ENCODE data around the gene CAMSAP2.

The CAMSAP2 gene

DNA sequence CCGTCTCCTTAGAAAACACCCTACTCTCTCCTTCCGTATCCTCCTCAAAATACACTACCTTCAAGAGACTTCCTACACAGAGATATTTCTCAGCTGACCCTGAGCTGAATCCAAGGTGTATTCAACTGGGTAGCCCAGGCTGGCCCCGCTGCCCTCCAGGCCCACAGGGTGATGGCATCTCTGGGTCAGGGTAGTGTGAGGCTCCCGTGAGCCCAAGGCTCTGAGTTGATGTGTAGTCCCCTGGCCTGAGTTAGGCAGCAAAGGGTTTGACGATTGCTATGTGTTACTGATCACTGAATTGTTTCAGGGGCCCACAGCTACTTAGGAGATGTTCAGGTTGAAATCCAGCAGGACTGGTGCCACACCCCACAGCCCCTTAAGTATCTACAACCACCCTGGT lies 162.7 kb downstream of the CAMSAP2 start:
- TF ChIP-seq, protein P1, sequence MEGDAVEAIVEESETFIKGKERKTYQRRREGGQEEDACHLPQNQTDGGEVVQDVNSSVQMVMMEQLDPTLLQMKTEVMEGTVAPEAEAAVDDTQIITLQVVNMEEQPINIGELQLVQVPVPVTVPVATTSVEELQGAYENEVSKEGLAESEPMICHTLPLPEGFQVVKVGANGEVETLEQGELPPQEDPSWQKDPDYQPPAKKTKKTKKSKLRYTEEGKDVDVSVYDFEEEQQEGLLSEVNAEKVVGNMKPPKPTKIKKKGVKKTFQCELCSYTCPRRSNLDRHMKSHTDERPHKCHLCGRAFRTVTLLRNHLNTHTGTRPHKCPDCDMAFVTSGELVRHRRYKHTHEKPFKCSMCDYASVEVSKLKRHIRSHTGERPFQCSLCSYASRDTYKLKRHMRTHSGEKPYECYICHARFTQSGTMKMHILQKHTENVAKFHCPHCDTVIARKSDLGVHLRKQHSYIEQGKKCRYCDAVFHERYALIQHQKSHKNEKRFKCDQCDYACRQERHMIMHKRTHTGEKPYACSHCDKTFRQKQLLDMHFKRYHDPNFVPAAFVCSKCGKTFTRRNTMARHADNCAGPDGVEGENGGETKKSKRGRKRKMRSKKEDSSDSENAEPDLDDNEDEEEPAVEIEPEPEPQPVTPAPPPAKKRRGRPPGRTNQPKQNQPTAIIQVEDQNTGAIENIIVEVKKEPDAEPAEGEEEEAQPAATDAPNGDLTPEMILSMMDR (IDR thresholded peaks at IDR 0.05; ENCODE audit: borderline replicate concordance, insufficient read depth, low read depth, low read length) = no peak
- H3K4me3 ChIP-seq (ENCODE audit: low read depth, low read length) = no peak overlapping the region

DNA sequence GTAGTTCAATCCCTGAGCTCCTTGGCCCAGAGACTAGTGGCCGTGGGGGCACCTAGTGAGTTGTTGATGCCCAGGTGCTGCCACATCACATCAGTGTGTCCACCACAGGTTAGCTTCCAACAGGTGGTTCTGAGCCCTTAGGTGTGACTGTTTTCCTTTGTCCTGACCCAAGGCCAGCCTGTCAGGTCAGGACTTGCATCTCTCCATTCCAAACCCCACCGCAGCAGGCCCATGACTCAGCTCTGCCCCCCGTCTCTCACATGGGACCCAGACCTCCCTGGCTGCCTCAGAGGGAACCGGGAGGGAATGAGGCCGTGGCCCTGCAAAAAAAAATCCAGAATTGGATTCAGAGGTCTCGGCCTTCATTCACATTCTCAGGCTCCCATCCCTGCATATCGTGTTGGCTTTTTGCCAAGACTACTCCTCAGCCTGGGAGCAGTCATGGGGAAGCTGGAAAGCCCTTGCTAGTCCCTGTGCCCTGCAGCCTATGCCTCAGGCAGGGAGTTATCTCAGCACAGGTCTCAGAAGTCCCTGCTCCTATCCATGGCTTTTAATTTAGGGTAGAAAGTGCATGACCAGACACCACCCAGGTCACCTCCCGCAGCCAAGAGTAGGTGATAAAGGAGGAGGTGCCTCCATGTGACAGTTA lies 163.2 kb downstream of the CAMSAP2 start:
- H3K4me3 ChIP-seq (ENCODE audit: low read depth, low read length) = no peak overlapping the region
- TF ChIP-seq, protein P1 (IDR thresholded peaks at IDR 0.05; ENCODE audit: borderline replicate concordance, insufficient read depth, low read depth, low read length) = no peak

DNA sequence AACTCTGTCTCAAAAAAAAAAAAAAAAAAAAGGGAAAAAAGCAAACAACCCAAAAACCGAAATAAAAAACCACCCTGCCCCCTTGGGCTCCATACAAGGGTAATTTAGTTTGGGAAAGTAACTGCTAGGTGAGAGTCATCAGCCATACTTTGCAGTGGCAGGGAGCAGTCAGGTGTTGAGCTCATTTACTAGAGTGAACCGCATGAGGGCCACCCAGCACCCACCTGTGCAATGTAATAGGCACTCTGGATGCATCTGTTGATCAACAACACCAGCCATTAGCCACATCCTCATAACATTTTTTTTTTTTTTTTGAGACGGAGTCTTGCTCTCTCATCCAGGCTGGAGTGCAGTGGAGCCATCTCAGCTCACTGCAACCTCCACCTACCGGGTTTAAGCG lies 165.1 kb downstream of the CAMSAP2 start:
- no peak overlapping the region for H3K4me3 ChIP-seq (ENCODE audit: low read depth, low read length)
- TF ChIP-seq, protein P1 (IDR thresholded peaks at IDR 0.05; ENCODE audit: borderline replicate concordance, insufficient read depth, low read depth, low read length) = no peak

DNA sequence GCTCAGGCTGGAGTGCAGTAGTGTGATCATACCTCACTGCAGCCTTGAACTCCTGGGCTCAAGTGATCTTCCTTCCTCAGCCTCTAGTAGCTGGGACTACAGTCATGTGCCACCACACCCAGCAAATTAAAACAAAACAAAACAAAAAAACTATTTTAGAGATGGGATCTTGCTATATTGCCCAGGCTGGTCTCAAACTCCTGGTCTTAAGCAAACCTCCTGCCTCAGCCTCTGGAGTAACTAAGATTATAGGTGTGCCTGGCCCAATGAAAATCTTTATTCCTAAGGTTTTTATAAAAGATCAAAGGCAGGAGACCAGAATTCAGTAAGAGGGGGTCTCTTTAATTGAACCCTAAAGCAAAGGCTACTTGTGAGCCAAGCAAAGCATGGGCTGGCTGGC lies 166.1 kb downstream of the CAMSAP2 start:
- TF ChIP-seq, protein P1 (IDR thresholded peaks at IDR 0.05; ENCODE audit: borderline replicate concordance, insufficient read depth, low read depth, low read length) = no peak
- H3K4me3 ChIP-seq (ENCODE audit: low read depth, low read length) = no peak overlapping the region

DNA sequence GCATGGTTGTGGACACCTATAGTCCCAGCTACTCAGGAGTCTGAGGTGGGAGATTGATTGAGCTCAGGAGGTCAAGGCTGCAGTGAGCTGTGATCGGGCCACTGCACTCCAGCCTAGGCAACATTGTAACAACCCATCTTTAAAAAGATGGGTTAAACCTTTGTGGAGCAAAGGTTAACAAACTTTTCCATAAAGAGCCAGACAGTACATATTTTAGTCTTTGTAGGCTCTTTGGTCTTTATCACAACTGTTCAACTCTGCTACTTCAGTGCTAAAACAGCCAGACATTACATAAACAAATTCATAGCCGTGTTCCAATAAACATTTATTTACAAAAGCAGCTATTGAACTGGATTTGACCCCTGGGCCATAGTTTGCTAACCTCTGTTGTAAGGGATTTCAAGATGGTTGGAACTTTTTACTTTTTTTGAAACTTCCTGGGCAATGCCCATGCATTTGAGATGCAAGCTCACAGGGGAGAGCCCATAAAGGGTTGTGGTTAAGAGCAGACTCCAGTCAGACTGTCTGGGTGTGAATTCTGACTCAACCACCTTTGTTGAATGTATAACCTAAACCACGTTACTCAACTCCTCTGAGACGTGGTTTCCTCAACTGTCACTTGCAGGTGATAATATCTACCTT lies 166.8 kb downstream of the CAMSAP2 start:
- TF ChIP-seq, protein P1 (IDR thresholded peaks at IDR 0.05; ENCODE audit: borderline replicate concordance, insufficient read depth, low read depth, low read length) = no peak
- no peak overlapping the region for H3K4me3 ChIP-seq (ENCODE audit: low read depth, low read length)

DNA sequence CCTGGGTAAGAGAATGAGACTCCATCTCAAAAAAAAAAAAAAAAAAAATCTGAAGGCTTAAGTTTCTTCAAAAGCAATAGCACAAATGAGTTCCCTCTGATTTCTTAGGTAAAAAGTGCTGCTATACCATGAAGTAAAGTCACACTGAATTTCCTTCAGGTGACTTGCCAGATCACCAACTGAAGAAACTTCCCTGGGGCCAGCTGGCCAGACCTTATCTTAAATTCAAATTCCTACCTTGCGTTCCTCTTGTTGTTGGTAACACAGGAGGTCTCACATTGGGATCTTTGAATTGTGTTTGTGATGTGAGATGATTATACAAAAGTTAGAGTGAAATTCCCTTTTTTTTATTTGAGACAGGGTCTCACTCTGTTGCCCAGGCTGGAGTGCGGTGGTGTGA lies 167.8 kb downstream of the CAMSAP2 start:
- TF ChIP-seq, protein P1 (IDR thresholded peaks at IDR 0.05; ENCODE audit: borderline replicate concordance, insufficient read depth, low read depth, low read length) = no peak

DNA sequence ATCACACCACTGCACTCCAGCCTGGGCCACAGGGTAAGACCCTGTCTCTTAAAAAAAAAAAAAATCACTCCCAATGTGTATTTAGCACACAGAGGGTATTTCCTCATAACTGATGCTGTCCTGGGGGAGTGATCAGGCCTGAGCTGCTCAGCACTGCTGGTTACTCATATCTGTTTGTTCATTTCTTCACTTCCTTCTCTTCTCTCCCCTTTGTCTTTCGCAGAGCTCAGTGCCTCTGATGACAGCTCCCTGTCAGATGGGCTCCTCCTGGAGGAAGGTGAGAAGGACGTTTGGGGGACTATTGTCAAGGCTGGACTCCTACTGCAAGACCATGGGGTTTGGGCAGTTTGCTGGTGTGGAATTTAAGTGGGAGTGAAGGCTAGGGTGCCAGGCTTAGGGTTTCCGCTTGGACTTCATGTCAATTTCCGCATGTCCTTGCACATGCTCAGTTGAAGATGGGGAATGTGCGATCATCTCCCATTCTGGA lies 169.0 kb downstream of the CAMSAP2 start:
- H3K4me3 ChIP-seq (ENCODE audit: low read depth, low read length) = no peak overlapping the region
- TF ChIP-seq, protein P1 (IDR thresholded peaks at IDR 0.05; ENCODE audit: borderline replicate concordance, insufficient read depth, low read depth, low read length) = no peak

More for the DNA sequence above, 167.8 kb downstream of the CAMSAP2 start:
- no peak overlapping the region for H3K4me3 ChIP-seq (ENCODE audit: low read depth, low read length)

Measured in GM12875 (cell line).